SH-SY5Y (cell line): ENCODE measurements around the gene DVL1.

ENCODE experiments used
- GATA2 ChIP-seq: IDR thresholded peaks from 2 replicates; pipeline ENCODE4 v1.6.1; 2011; ENCODE audit warnings: mild to moderate bottlenecking, low read depth, low read length
- GATA3 ChIP-seq: IDR thresholded peaks from 2 replicates; pipeline ENCODE4 v1.6.1; 2011; ENCODE audit warnings: low read depth, mild to moderate bottlenecking, low read length, moderate library complexity

DNA sequence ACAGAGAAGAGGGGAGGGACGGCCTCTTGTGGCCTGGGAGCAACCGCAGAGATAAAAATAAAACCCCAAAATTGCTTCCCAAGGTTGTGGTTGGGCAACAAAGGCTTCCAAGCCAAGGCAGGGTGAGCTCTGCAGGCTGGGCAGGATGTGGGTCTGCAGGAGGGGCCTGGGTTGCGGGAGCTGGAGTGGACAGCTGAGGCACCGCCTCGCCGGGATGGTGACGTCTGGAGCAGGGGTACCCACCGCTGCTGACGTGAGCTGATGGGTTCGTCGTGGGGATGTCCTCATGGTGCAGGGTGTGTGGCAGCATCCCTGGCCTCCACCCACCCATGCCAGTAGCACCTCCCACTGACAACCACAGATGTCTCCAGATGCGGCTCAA is 22.1 kb upstream of the DVL1 start:
- TF ChIP-seq GATA3 (no peak), GATA2 (no peak)
